HepG2 (cell line): ENCODE results near the gene IARS2. TPM values are rescaled to one million over a fixed set of nuclear protein-coding genes. Genes with fewer than 3 reads are reported as not detected.

Experiments used
- ATAC-seq: fragments of 200-7000 bp; cut with Tn5 transposase; 3 replicates; pipeline ENCODE4 v1.9.1; 2020; ENCODE audit warnings: mild to moderate bottlenecking, moderate library complexity
- BruUV-seq: library from RNA; stranded (reverse); fragments of 400-500 nt; replicated peaks from 2 replicates; lab custom pipeline; 2021; lab: Mats Ljungman, UMichigan
- CTCF ChIA-PET: fragments of 300-600 bp; formaldehyde crosslinking; extraction: SDS; loops from one replicate; lab custom pipeline; 2021; ENCODE audit warnings: low total read pairs, inconsistent platforms, low intra/inter-chr PET ratio; lab: Yijun Ruan, JAX
- POLR2A ChIA-PET: fragments of 350-600 bp; sonication (Branson Sonifier 250); formaldehyde crosslinking; loops from one replicate; lab custom pipeline; 2020; ENCODE audit warnings: antibody characterized with exemption, inconsistent platforms; lab: Yijun Ruan, JAX
- DNase-seq: peaks from one replicate; pipeline ENCODE4 v3.0.0-alpha.2; 2015; ENCODE audit warnings: low spot score
- FAIRE-seq: peaks from 3 replicates; lab custom pipeline; 2011; peaks lifted over from hg19 to GRCh38; lab: Jason Lieb, UNC
- H2AFZ ChIP-seq: one replicate; pipeline ENCODE4 v1.6.1; 2011; ENCODE audit warnings: low read length, inconsistent platforms
- H3K27ac ChIP-seq: fragments of 300-600 bp; 3 replicates; pipeline ENCODE4 v1.8.0; 2011; ENCODE audit warnings: mixed run types, mild to moderate bottlenecking, mixed read lengths, low read length, inconsistent platforms; ENCODE audit not compliant: insufficient read depth; ENCODE audit errors: extremely low read length
- H3K27me3 ChIP-seq, 2 experiments: fragments of 200-600 bp in 1 of 2; 2 replicates in 1 of 2; 3 replicates in 1 of 2; pipeline versions ENCODE4 v1.6.0 to v1.8.0; 2011; ENCODE audit warnings: low read length in 2 of 2, mild to moderate bottlenecking in 2 of 2, moderate library complexity in 2 of 2, inconsistent platforms in 1 of 2; ENCODE audit not compliant: insufficient read depth in 2 of 2, control insufficient read depth in 1 of 2
- H3K36me3 ChIP-seq, 2 experiments: fragments of 200-600 bp in 1 of 2; replicated peaks in 1 of 2; 2 replicates in 1 of 2; 3 replicates in 1 of 2; pipeline versions ENCODE4 v1.5.1 to v1.8.0; 2011; ENCODE audit warnings: low read length in 2 of 2, inconsistent platforms in 1 of 2; ENCODE audit not compliant: insufficient read depth in 2 of 2, control insufficient read depth in 1 of 2
- H3K4me1 ChIP-seq: 2 replicates; pipeline ENCODE4 v1.5.1; 2012; ENCODE audit warnings: low read length, inconsistent platforms; ENCODE audit not compliant: insufficient read depth
- H3K4me2 ChIP-seq: 2 replicates; pipeline ENCODE4 v1.6.0; 2011; ENCODE audit warnings: low read depth, low read length, inconsistent platforms
- H3K4me3 ChIP-seq, 3 experiments: fragments of 200-600 bp in 1 of 3; sonication (generic), shearing (Covaris generic) in 1 of 3; replicated peaks in 1 of 3; 2 replicates each; pipeline ENCODE4 v1.5.1; 2011 to 2016; ENCODE audit warnings: low read length in 3 of 3, inconsistent platforms in 2 of 3, low read depth in 2 of 3, mild to moderate bottlenecking in 2 of 3, control low read depth in 1 of 3, mixed read lengths in 1 of 3; ENCODE audit not compliant: insufficient read depth in 1 of 3
- H3K79me2 ChIP-seq: one replicate; pipeline ENCODE4 v1.6.1; 2011; ENCODE audit warnings: low read length, inconsistent platforms; ENCODE audit not compliant: insufficient read depth
- H3K9ac ChIP-seq: 2 replicates; pipeline ENCODE4 v1.6.0; 2011; ENCODE audit warnings: mild to moderate bottlenecking, low read depth, low read length, inconsistent platforms; ENCODE audit not compliant: insufficient read depth
- H3K9me3 ChIP-seq: 2 replicates; pipeline ENCODE4 v1.5.1; 2012; ENCODE audit warnings: mild to moderate bottlenecking, low read length
- H4K20me1 ChIP-seq: 2 replicates; pipeline ENCODE4 v1.6.0; 2011; ENCODE audit warnings: inconsistent platforms, mild to moderate bottlenecking, low read length, moderate library complexity; ENCODE audit not compliant: insufficient read depth
- HES4 ChIP-seq: sonication (generic); formaldehyde crosslinking; IDR thresholded peaks from 2 replicates; pipeline ENCODE4 v1.9.0; 2021; ENCODE audit warnings: mild to moderate bottlenecking, missing genetic modification reagents, borderline replicate concordance
- NFYB ChIP-seq: sonication (generic); formaldehyde crosslinking; IDR thresholded peaks from 2 replicates; pipeline ENCODE4 v1.4.0; 2020; ENCODE audit warnings: missing genetic modification reagents
- PHF21A ChIP-seq: sonication (generic); formaldehyde crosslinking; IDR thresholded peaks from 2 replicates; pipeline ENCODE4 v1.5.0; 2020; ENCODE audit warnings: mild to moderate bottlenecking, missing genetic modification reagents
- TCF12 ChIP-seq, 2 experiments: fragments of 450-650 bp in 1 of 2; sonication (generic) in 1 of 2; formaldehyde crosslinking in 1 of 2; IDR thresholded peaks; 2 replicates each; pipeline versions ENCODE4 v1.6.1 to v1.8.0; 2017 to 2022; ENCODE audit warnings: antibody characterized with exemption in 1 of 2, mild to moderate bottlenecking in 1 of 2, missing genetic modification reagents in 1 of 2, moderate library complexity in 1 of 2
- TP53 ChIP-seq: sonication (generic); formaldehyde crosslinking; conservative IDR thresholded peaks from 2 replicates; pipeline ENCODE4 v1.4.0; 2020; ENCODE audit warnings: missing genetic modification reagents
- ZBTB7B ChIP-seq: sonication (generic); formaldehyde crosslinking; IDR thresholded peaks from 2 replicates; pipeline ENCODE4 v1.4.0; 2020; ENCODE audit warnings: missing genetic modification reagents
- ZNF678 ChIP-seq: sonication (generic); formaldehyde crosslinking; IDR thresholded peaks from 2 replicates; pipeline ENCODE4 v1.4.0; 2020; ENCODE audit warnings: mild to moderate bottlenecking, missing genetic modification reagents
- ZNF777 ChIP-seq: sonication (generic); formaldehyde crosslinking; IDR thresholded peaks from 2 replicates; pipeline ENCODE4 v1.4.0; 2020; ENCODE audit warnings: missing genetic modification reagents
- WGBS: methylation state at CpG from one replicate; pipeline ENCODE4 v1.1.6; 2017; ENCODE audit warnings: low lambda C conversion rate; 5-methylcytosine and 5-hydroxymethylcytosine counted together
- in situ Hi-C: cut with HindIII; loops from 2 replicates; pipeline ENCODE4 v1.10.0; 2017; ENCODE audit warnings: low pct_unique_long_range_greater_than_20kb; ENCODE audit not compliant: extremely low pct_ligation_motif_present
- intact Hi-C: fragments of 100-400 bp; cut with micrococcal nuclease; formaldehyde crosslinking; loops from one replicate; pipeline ENCODE4 v1.10.0; 2022; ENCODE audit not compliant: unreplicated experiment
- polyA plus RNA-seq, 8 experiments: library from polyadenylated mRNA; depleted of rRNA in 3 of 8; stranded (reverse) in 7 of 8; unstranded in 1 of 8; fragments of >200 nt; fragmentation: Illumina TruSeq in 4 of 8; extraction: Trizol in 4 of 8; gene quantifications; 2 replicates each; pipeline versions ENCODE4 v1.2.1 to v1.2.3, GENCODE V29; 2011 to 2016; ENCODE audit warnings: low read depth in 4 of 8, missing spikeins in 1 of 8, mixed read lengths in 1 of 8; ENCODE audit not compliant: insufficient read depth in 1 of 8
- total RNA-seq, 5 experiments: library from RNA; depleted of rRNA; stranded (reverse); fragments of >200 nt; fragmentation: Illumina TruSeq; extraction: Trizol; gene quantifications; 2 replicates each; pipeline ENCODE4 v1.2.3, GENCODE V29; 2016; ENCODE audit warnings: low read depth in 1 of 5
- TF ChIP-seq, protein P1 (sequence below): sonication (generic); formaldehyde crosslinking; IDR thresholded peaks from 2 replicates; pipeline ENCODE4 v1.5.0; 2020; ENCODE audit warnings: missing genetic modification reagents, mild to moderate bottlenecking, borderline replicate concordance
- TF ChIP-seq, protein P2 (sequence below): sonication (generic); formaldehyde crosslinking; IDR thresholded peaks from 2 replicates; pipeline ENCODE4 v1.5.1; 2020; ENCODE audit warnings: mild to moderate bottlenecking, missing genetic modification reagents, moderate library complexity
- TF ChIP-seq, protein P3 (sequence below), 2 experiments: sonication (generic) in 1 of 2; formaldehyde crosslinking in 1 of 2; IDR thresholded peaks; 2 replicates each; pipeline versions ENCODE4 v1.5.1 to v1.6.1; 2011 to 2020; ENCODE audit warnings: borderline replicate concordance in 1 of 2, low read depth in 1 of 2, low read length in 1 of 2, mild to moderate bottlenecking in 1 of 2, missing genetic modification reagents in 1 of 2, moderate library complexity in 1 of 2
- TF ChIP-seq, protein P4 (sequence below): sonication (generic); formaldehyde crosslinking; IDR thresholded peaks from 2 replicates; pipeline ENCODE4 v1.4.0; 2020; ENCODE audit warnings: missing genetic modification reagents, borderline replicate concordance

Gene IARS2
- total and polyA plus RNA-seq, 2 of the 13 experiments (the other 11 are each of a cell fraction or from before 2014, with no cell fraction given) = 28.6 to 122 TPM

DNA sequence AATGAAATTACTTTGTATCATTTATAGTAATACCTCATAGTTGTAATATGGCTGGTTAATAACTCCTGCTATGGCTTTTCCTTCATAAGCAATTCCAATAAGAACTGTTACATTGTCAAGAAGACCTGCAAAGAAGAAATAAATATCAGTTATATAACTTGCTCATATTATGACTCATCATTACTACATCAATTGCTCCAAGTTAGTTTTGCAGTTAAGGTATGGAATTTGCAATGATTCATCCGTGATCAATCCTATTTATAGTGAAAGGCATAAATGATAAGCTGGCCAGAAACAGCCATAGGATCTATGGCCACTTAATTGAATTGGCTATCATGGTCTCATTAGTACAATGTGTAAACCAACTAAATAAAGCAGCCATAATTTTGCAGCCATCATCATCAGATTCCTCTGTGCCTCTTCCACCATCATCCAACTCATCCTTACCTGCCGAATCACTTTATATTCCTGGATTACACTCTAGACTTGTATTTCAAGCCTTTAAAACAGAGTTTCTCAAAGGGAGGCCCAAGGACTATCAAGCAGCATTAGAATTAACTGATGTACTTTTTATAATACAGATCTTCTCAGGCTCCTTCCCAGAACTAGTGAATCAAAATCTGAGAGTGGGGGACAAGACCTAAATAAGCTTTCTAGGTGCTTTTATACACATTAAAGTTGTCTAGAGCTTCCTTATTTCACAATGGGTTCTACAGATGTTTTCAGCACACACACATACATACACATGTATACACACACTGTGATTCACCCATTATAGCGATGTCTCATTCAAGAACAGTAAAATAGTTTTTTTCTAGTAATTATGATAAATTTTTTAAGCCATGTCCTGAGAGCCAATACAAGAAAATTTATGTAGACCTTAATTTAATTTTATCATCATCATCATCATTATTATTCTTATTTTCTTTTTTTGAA, 26.4 kb upstream of the IARS2 start:
- Histone ChIP-seq H3K4me3 (no peak overlapping the region), H2AFZ (no peak overlapping the region), H3K27me3 (no peaks in the 10 kb centered on the region; a peak in 1 of 5 replicates), H3K4me1 (no peaks in the 10 kb centered on the region), H3K9ac (no peak overlapping the region), H3K36me3 (peaks cover 9 to 36% of the 10 kb centered on the region in 2 experiments), H3K27ac (no peak overlapping the region), H3K79me2 (no peaks in the 10 kb centered on the region), H4K20me1 (no peaks in the 10 kb centered on the region), H3K4me2 (no peak overlapping the region), H3K9me3 (no peaks in the 10 kb centered on the region)
- 95% methylated on average over 3 of the region's 3 CpGs for WGBS
- BruUV-seq = no TSS peak
- CTCF ChIA-PET = no interaction called here
- ATAC-seq = no peak
- intact Hi-C loops = no loop called here
- in situ Hi-C loops = no loop called here
- no peak for DNase-seq
- POLR2A ChIA-PET = interaction anchor here (0.6 kb wide), 1 partner anchor 54 kb away, joined by 3 read pairs; no protein-coding TSS in a partner anchor
- no peak for FAIRE-seq
- TF ChIP-seq ZNF777 (CRISPR knock-in tag) (no peak), TP53 (no peak), ZNF678 (no peak), TCF12 (IDR thresholded peaks at IDR 0.05) (no peak), TCF12 (CRISPR knock-in tag; IDR thresholded peaks at IDR 0.05) (no peak), ZBTB7B (no peak), HES4 (CRISPR knock-in tag) (no peak), PHF21A (no peak), NFYB (CRISPR knock-in tag) (no peak)
- TF ChIP-seq, protein P1, sequence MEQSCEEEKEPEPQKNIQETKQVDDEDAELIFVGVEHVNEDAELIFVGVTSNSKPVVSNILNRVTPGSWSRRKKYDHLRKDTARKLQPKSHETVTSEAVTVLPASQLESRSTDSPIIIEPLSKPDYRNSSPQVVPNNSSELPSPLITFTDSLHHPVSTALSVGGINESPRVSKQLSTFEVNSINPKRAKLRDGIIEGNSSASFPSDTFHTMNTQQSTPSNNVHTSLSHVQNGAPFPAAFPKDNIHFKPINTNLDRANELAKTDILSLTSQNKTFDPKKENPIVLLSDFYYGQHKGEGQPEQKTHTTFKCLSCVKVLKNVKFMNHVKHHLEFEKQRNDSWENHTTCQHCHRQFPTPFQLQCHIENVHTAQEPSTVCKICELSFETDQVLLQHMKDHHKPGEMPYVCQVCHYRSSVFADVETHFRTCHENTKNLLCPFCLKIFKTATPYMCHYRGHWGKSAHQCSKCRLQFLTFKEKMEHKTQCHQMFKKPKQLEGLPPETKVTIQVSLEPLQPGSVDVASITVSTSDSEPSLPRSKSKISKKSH (CRISPR knock-in tag) = no peak
- TF ChIP-seq, protein P2, sequence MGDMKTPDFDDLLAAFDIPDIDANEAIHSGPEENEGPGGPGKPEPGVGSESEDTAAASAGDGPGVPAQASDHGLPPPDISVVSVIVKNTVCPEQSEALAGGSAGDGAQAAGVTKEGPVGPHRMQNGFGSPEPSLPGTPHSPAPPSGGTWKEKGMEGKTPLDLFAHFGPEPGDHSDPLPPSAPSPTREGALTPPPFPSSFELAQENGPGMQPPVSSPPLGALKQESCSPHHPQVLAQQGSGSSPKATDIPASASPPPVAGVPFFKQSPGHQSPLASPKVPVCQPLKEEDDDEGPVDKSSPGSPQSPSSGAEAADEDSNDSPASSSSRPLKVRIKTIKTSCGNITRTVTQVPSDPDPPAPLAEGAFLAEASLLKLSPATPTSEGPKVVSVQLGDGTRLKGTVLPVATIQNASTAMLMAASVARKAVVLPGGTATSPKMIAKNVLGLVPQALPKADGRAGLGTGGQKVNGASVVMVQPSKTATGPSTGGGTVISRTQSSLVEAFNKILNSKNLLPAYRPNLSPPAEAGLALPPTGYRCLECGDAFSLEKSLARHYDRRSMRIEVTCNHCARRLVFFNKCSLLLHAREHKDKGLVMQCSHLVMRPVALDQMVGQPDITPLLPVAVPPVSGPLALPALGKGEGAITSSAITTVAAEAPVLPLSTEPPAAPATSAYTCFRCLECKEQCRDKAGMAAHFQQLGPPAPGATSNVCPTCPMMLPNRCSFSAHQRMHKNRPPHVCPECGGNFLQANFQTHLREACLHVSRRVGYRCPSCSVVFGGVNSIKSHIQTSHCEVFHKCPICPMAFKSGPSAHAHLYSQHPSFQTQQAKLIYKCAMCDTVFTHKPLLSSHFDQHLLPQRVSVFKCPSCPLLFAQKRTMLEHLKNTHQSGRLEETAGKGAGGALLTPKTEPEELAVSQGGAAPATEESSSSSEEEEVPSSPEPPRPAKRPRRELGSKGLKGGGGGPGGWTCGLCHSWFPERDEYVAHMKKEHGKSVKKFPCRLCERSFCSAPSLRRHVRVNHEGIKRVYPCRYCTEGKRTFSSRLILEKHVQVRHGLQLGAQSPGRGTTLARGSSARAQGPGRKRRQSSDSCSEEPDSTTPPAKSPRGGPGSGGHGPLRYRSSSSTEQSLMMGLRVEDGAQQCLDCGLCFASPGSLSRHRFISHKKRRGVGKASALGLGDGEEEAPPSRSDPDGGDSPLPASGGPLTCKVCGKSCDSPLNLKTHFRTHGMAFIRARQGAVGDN (CRISPR knock-in tag) = no peak
- TF ChIP-seq, protein P3, sequence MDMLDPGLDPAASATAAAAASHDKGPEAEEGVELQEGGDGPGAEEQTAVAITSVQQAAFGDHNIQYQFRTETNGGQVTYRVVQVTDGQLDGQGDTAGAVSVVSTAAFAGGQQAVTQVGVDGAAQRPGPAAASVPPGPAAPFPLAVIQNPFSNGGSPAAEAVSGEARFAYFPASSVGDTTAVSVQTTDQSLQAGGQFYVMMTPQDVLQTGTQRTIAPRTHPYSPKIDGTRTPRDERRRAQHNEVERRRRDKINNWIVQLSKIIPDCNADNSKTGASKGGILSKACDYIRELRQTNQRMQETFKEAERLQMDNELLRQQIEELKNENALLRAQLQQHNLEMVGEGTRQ (IDR thresholded peaks at IDR 0.05; ENCODE audit: low read depth, low read length) = no peak
- TF ChIP-seq, protein P3 (CRISPR knock-in tag; IDR thresholded peaks at IDR 0.05; ENCODE audit: borderline replicate concordance) = no peak
- TF ChIP-seq, protein P4, sequence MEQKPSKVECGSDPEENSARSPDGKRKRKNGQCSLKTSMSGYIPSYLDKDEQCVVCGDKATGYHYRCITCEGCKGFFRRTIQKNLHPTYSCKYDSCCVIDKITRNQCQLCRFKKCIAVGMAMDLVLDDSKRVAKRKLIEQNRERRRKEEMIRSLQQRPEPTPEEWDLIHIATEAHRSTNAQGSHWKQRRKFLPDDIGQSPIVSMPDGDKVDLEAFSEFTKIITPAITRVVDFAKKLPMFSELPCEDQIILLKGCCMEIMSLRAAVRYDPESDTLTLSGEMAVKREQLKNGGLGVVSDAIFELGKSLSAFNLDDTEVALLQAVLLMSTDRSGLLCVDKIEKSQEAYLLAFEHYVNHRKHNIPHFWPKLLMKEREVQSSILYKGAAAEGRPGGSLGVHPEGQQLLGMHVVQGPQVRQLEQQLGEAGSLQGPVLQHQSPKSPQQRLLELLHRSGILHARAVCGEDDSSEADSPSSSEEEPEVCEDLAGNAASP (CRISPR knock-in tag) = no peak
